ENCODE data around the gene TTLL7. TPM values are rescaled to one million over a fixed set of nuclear protein-coding genes. Genes with fewer than 3 reads are reported as not detected.

Gene TTLL7
- total RNA-seq, 6 donors from 2014 or later = 7.5 to 44.3 (median 21.9) TPM

GRCh38 chr1:83882906-83883305 lies 116.0 kb downstream of the TTLL7 start:
- Histone ChIP-seq H3K36me3 (no peaks in the 10 kb centered on the region), H3K27me3 (no peaks in the 10 kb centered on the region), H3K27ac (no peak overlapping the region), H3K9me3 (no peaks in the 10 kb centered on the region), H3K4me3 (no peak overlapping the region), H3K4me1 (peaks cover 0 to 3% (median 0%) of the 10 kb centered on the region in 4 donors)
- DNase-seq = no peak
- ATAC-seq (ENCODE audit: low FRiP score in 2 of 2) = peak in 1 of 2 donors; percentile 58
- WGBS, 2 donors = 29 to 36% methylated on average over 2 of the region's 2 CpGs
- TF ChIP-seq POLR2A (IDR thresholded peaks at IDR 0.05) (no peak), POLR2AphosphoS5 (IDR thresholded peaks at IDR 0.05) (no peak), EP300 (IDR thresholded peaks at IDR 0.05) (no peak), CTCF (IDR thresholded peaks at IDR 0.05) (no peak)

DNA sequence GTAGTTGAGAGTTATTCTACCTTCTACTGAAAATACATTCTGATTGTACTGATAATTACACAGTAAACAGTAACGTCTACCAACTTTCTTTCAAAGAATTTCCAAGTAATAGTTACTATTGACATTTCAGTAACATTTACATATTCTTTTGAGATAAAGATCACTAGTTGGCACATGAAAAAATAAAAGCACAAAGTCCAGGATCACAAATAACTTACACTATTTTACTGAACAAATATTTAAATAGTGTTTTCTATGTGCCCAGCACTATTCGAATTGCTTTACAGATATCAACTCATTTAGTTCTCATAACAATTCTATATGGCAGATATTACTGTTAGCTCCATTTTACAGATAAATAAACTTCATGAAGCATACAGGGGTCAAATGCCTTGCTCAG lies 126.4 kb downstream of the TTLL7 start:
- no peak for DNase-seq

GRCh38 chr1:83864991-83865390 lies 133.9 kb downstream of the TTLL7 start:
- no peak overlapping the region for H3K27ac ChIP-seq
- H3K27me3 ChIP-seq = no peaks in the 10 kb centered on the region
- DNase-seq = no peak
- H3K9me3 ChIP-seq = no peaks in the 10 kb centered on the region
- H3K36me3 ChIP-seq = no peaks in the 10 kb centered on the region
- WGBS, 2 donors = 82 to 84% methylated on average over 2 of the region's 2 CpGs
- no peak overlapping the region for H3K4me3 ChIP-seq
- ATAC-seq (ENCODE audit: low FRiP score in 2 of 2) = no peak
- no peak for TF ChIP-seq POLR2AphosphoS5 (IDR thresholded peaks at IDR 0.05)
- H3K4me1 ChIP-seq = peaks cover 0 to 10% (median 0%) of the 10 kb centered on the region in 4 donors

More for the DNA sequence above, 126.4 kb downstream of the TTLL7 start:
- H3K27me3 ChIP-seq = no peaks in the 10 kb centered on the region
- H3K9me3 ChIP-seq = no peaks in the 10 kb centered on the region
- no peak for TF ChIP-seq POLR2AphosphoS5 (IDR thresholded peaks at IDR 0.05)
- H3K36me3 ChIP-seq = no peaks in the 10 kb centered on the region
- no peak for ATAC-seq (ENCODE audit: low FRiP score in 2 of 2)
- H3K27ac ChIP-seq = no peak overlapping the region
- no peaks in the 10 kb centered on the region for H3K4me1 ChIP-seq
- WGBS, 2 donors = 56 to 65% methylated on average over 2 of the region's 2 CpGs
- H3K4me3 ChIP-seq = no peak overlapping the region

GRCh38 chr1:83860490-83861221 lies 138.3 kb downstream of the TTLL7 start:
- H3K4me3 ChIP-seq = peak overlapping the region; percentile 36 to 59 (median 50)
- H3K27ac ChIP-seq = peak overlapping the region; percentile 46 to 70 (median 60)
- peaks cover 0 to 10% (median 0%) of the 10 kb centered on the region in 4 donors for H3K4me1 ChIP-seq
- 18 to 23% methylated on average over 20 of the region's 54 CpGs for WGBS, 2 donors
- H3K9me3 ChIP-seq = no peaks in the 10 kb centered on the region
- H3K27me3 ChIP-seq = no peaks in the 10 kb centered on the region
- TF ChIP-seq POLR2AphosphoS5 (IDR thresholded peaks at IDR 0.05) = no peak
- TF ChIP-seq POLR2A (IDR thresholded peaks at IDR 0.05) = peak in 1 of 4 donors; percentile 25
- TF ChIP-seq CTCF (IDR thresholded peaks at IDR 0.05) = peak; percentile 50 to 79 (median 74)
- no peaks in the 10 kb centered on the region for H3K36me3 ChIP-seq
- peak; percentile 86 to 95 for DNase-seq
- ATAC-seq (ENCODE audit: low FRiP score in 2 of 2) = peak; percentile 95 to 96

GRCh38 chr1:83857716-83858115 lies 141.2 kb downstream of the TTLL7 start:
- TF ChIP-seq POLR2A (IDR thresholded peaks at IDR 0.05) (no peak), POLR2AphosphoS5 (IDR thresholded peaks at IDR 0.05) (no peak), EP300 (IDR thresholded peaks at IDR 0.05) (no peak), CTCF (IDR thresholded peaks at IDR 0.05) (no peak)
- no peaks in the 10 kb centered on the region for H3K27me3 ChIP-seq
- DNase-seq (no peak), ATAC-seq (ENCODE audit: low FRiP score in 2 of 2) (no peak)
- H3K27ac ChIP-seq = no peak overlapping the region
- no peaks in the 10 kb centered on the region for H3K9me3 ChIP-seq
- 77 to 78% methylated on average over 2 of the region's 2 CpGs for WGBS, 2 donors
- H3K4me1 ChIP-seq = peaks cover 0 to 10% (median 0%) of the 10 kb centered on the region in 4 donors
- no peak overlapping the region for H3K4me3 ChIP-seq
- no peaks in the 10 kb centered on the region for H3K36me3 ChIP-seq

GRCh38 chr1:83857103-83857502 lies 141.8 kb downstream of the TTLL7 start:
- H3K27ac ChIP-seq = no peak overlapping the region
- WGBS, 2 donors = 80% methylated on average over 1 of the region's 1 CpG
- H3K4me3 ChIP-seq = no peak overlapping the region
- peaks cover 0 to 10% (median 0%) of the 10 kb centered on the region in 4 donors for H3K4me1 ChIP-seq
- H3K36me3 ChIP-seq = no peaks in the 10 kb centered on the region
- TF ChIP-seq POLR2AphosphoS5 (IDR thresholded peaks at IDR 0.05) = no peak
- TF ChIP-seq EP300 (IDR thresholded peaks at IDR 0.05) = no peak
- TF ChIP-seq CTCF (IDR thresholded peaks at IDR 0.05) = peak in 1 of 6 experiments; percentile 33
- TF ChIP-seq POLR2A (IDR thresholded peaks at IDR 0.05) = no peak
- no peaks in the 10 kb centered on the region for H3K27me3 ChIP-seq
- no peaks in the 10 kb centered on the region for H3K9me3 ChIP-seq
- no peak for ATAC-seq (ENCODE audit: low FRiP score in 2 of 2)
- DNase-seq = no peak
